Endothelial cell of umbilical vein (primary cell): ENCODE data around the gene LMO7. TPM values are rescaled to one million over a fixed set of nuclear protein-coding genes. Genes with fewer than 3 reads are reported as not detected.

Source experiments
- BruUV-seq: library from RNA; stranded (reverse); fragments of 400-500 nt; replicated peaks from 2 replicates; lab custom pipeline; 2021; lab: Mats Ljungman, UMichigan
- CTCF ChIA-PET: fragments of 300-600, 350-600 bp; sonication (Branson Sonifier 250); formaldehyde crosslinking; loops from one replicate; lab custom pipeline; 2021; ENCODE audit warnings: antibody characterized with exemption, inconsistent platforms; lab: Charles Lee
- POLR2A ChIA-PET: fragments of 300-600, 350-600 bp; sonication (Branson Sonifier 250); formaldehyde crosslinking; loops from one replicate; lab custom pipeline; 2021; ENCODE audit warnings: antibody characterized with exemption, inconsistent platforms; lab: Charles Lee
- DNase-seq: peaks from one replicate; pipeline ENCODE4 v3.0.0-alpha.2; 2011; ENCODE audit warnings: low read depth, low spot score
- FAIRE-seq: peaks from 2 replicates; lab custom pipeline; 2011; peaks lifted over from hg19 to GRCh38; lab: Jason Lieb, UNC
- H2AFZ ChIP-seq: 2 replicates; pipeline ENCODE4 v1.6.0; 2012; ENCODE audit warnings: low read depth, low read length, control low read depth, inconsistent platforms
- H3K27ac ChIP-seq: 2 replicates; pipeline ENCODE4 v1.5.1; 2011; ENCODE audit warnings: low read depth, mild to moderate bottlenecking, control low read depth, low read length, moderate library complexity; ENCODE audit not compliant: insufficient read depth
- H3K27me3 ChIP-seq, 2 experiments: 2 replicates each; pipeline versions ENCODE4 v1.6.0 to v1.6.1; 2011; ENCODE audit warnings: low read length in 2 of 2, mixed read lengths in 1 of 2; ENCODE audit not compliant: control insufficient read depth in 2 of 2, insufficient read depth in 2 of 2
- H3K36me3 ChIP-seq, 2 experiments: 2 replicates in 1 of 2; 3 replicates in 1 of 2; pipeline ENCODE4 v1.5.1; 2011; ENCODE audit warnings: low read length in 2 of 2, mild to moderate bottlenecking in 1 of 2, moderate library complexity in 1 of 2; ENCODE audit not compliant: control insufficient read depth in 2 of 2, insufficient read depth in 2 of 2; ENCODE audit errors: extremely low read depth in 1 of 2
- H3K4me1 ChIP-seq: 3 replicates; pipeline ENCODE4 v1.5.1; 2011; ENCODE audit warnings: mild to moderate bottlenecking, low read length; ENCODE audit not compliant: control insufficient read depth, insufficient read depth; ENCODE audit errors: extremely low read depth
- H3K4me2 ChIP-seq: 2 replicates; pipeline ENCODE4 v1.6.1; 2011; ENCODE audit warnings: low read length, control low read depth, mixed read lengths; ENCODE audit not compliant: insufficient read depth
- H3K4me3 ChIP-seq, 3 experiments: fragments of 200-600 bp in 1 of 3; sonication (generic), shearing (Covaris generic) in 1 of 3; replicated peaks in 1 of 3; 2 replicates each; pipeline ENCODE4 v1.5.1; 2011 to 2016; ENCODE audit warnings: control low read depth in 3 of 3, low read length in 3 of 3, mild to moderate bottlenecking in 2 of 3, inconsistent platforms in 1 of 3, low read depth in 1 of 3, moderate library complexity in 1 of 3; ENCODE audit not compliant: insufficient read depth in 1 of 3
- H3K79me2 ChIP-seq: 2 replicates; pipeline ENCODE4 v1.6.0; 2012; ENCODE audit warnings: low read length, inconsistent platforms; ENCODE audit not compliant: control insufficient read depth, insufficient read depth
- H3K9ac ChIP-seq: replicated peaks from 2 replicates; pipeline ENCODE3; 2011; ENCODE audit warnings: low read length, control low read depth; ENCODE audit not compliant: insufficient read depth; ENCODE audit errors: extremely low read depth
- H3K9me1 ChIP-seq: replicated peaks from 3 replicates; pipeline ENCODE4 v1.6.0; 2011; ENCODE audit warnings: mild to moderate bottlenecking, low read length; ENCODE audit not compliant: control insufficient read depth, insufficient read depth; ENCODE audit errors: extremely low read depth
- H3K9me3 ChIP-seq: replicated peaks from 2 replicates; pipeline ENCODE4 v1.5.1; 2012; ENCODE audit warnings: low read length, inconsistent platforms; ENCODE audit not compliant: control insufficient read depth, insufficient read depth
- H4K20me1 ChIP-seq: replicated peaks from 2 replicates; pipeline ENCODE3; 2011; ENCODE audit warnings: mild to moderate bottlenecking, low read length; ENCODE audit not compliant: control insufficient read depth, insufficient read depth; ENCODE audit errors: extremely low read depth
- EZH2 ChIP-seq: IDR thresholded peaks from 2 replicates; pipeline ENCODE4 v1.6.1; 2012; ENCODE audit warnings: borderline replicate concordance, low read depth, mild to moderate bottlenecking, moderate library complexity, low read length, inconsistent platforms; ENCODE audit not compliant: severe bottlenecking
- FOS ChIP-seq: IDR thresholded peaks from 2 replicates; pipeline ENCODE4 v1.6.1; 2011; ENCODE audit warnings: mild to moderate bottlenecking, low read length, moderate library complexity, borderline replicate concordance; ENCODE audit not compliant: insufficient read depth
- GATA2 ChIP-seq: IDR thresholded peaks from 2 replicates; pipeline ENCODE4 v1.7.0; 2011; ENCODE audit warnings: low read depth, mild to moderate bottlenecking, moderate library complexity, mixed read lengths, low read length; ENCODE audit not compliant: insufficient read length, insufficient read depth
- JUN ChIP-seq: IDR thresholded peaks from 2 replicates; pipeline ENCODE4 v1.6.1; 2011; ENCODE audit warnings: borderline replicate concordance, low read depth; ENCODE audit not compliant: insufficient read length, insufficient read depth
- MYC ChIP-seq: IDR thresholded peaks from one replicate; pipeline ENCODE4 v1.6.1; 2011; ENCODE audit warnings: mild to moderate bottlenecking, low read depth, low read length
- POLR2A ChIP-seq: IDR thresholded peaks from 2 replicates; pipeline ENCODE4 v1.6.1; 2012; ENCODE audit warnings: low read depth, mild to moderate bottlenecking, control low read depth, low read length
- POLR2AphosphoS5 ChIP-seq: IDR thresholded peaks from 2 replicates; pipeline ENCODE4 v1.6.1; 2012; ENCODE audit warnings: low read depth, mild to moderate bottlenecking, control low read depth, low read length, moderate library complexity; ENCODE audit not compliant: insufficient read depth
- dilution Hi-C: fragments of 300-500 bp; cut with MboI; formaldehyde crosslinking; loops from one replicate; pipeline ENCODE4 v1.15.0; 2019; ENCODE audit warnings: low sequenced_read_pairs; ENCODE audit not compliant: extremely low pct_ligation_motif_present
- intact Hi-C: fragments of 100-400 bp; cut with micrococcal nuclease; formaldehyde crosslinking; loops from one replicate; pipeline ENCODE4 v1.10.0; 2022
- polyA plus RNA-seq, 4 experiments: library from polyadenylated mRNA; depleted of rRNA in 3 of 4; stranded (reverse) in 3 of 4; unstranded in 1 of 4; fragments of >200 nt; gene quantifications; 2 replicates each; pipeline versions ENCODE4 v1.2.1 to v1.2.3, GENCODE V29; 2011 to 2012; ENCODE audit warnings: missing spikeins in 1 of 4
- total RNA-seq: library from RNA; stranded (reverse); gene quantifications from 2 replicates; pipeline ENCODE4 v1.2.3, GENCODE V29; 2021
- TF ChIP-seq, protein P1 (sequence below): IDR thresholded peaks from 2 replicates; pipeline ENCODE4 v1.6.1; 2011; ENCODE audit not compliant: insufficient read depth, insufficient read length
- TF ChIP-seq, protein P2 (sequence below), 2 donors: IDR thresholded peaks; 1 replicate in 1 of 2; 2 replicates in 1 of 2; pipeline ENCODE4 v1.5.1; 2011; ENCODE audit warnings: low read length in 2 of 2, mild to moderate bottlenecking in 2 of 2, moderate library complexity in 2 of 2, control low read depth in 1 of 2, inconsistent platforms in 1 of 2, low read depth in 1 of 2; ENCODE audit not compliant: insufficient read depth in 1 of 2; ENCODE audit errors: extremely low read depth in 1 of 2

LMO7 gene
- total and polyA plus RNA-seq, 2 donors (not counting 3 experiments of a cell fraction or from before 2014, with no cell fraction given) = 10.5 to 21.1 TPM

DNA sequence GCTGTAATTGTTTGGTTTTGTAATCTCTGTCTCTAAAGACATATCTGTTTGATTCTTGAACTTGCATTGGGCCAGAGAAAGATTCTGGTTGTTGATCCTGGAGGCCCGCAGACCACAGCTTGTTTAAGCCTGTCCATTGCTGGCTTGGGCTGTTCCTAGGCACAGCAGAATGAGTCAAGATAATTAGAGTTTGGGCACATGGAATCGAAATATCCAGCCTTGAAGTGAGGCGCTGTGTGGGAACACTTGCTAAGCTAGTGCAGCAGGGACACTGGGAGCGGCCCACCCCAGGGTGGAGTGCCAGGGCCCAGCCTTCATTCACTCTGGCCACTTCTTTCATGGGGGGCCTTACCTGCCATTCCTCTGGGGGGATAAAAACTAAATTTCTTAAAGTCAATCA lies 219.7 kb downstream of the LMO7 start:
- intact Hi-C loops = no loop called here
- TF ChIP-seq, protein P1, sequence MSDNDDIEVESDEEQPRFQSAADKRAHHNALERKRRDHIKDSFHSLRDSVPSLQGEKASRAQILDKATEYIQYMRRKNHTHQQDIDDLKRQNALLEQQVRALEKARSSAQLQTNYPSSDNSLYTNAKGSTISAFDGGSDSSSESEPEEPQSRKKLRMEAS = no peak
- TF ChIP-seq MYC (no peak), JUN (no peak), POLR2AphosphoS5 (no peak), POLR2A (no peak), GATA2 (no peak), FOS (no peak), EZH2 (no peak)
- TF ChIP-seq, protein P2, sequence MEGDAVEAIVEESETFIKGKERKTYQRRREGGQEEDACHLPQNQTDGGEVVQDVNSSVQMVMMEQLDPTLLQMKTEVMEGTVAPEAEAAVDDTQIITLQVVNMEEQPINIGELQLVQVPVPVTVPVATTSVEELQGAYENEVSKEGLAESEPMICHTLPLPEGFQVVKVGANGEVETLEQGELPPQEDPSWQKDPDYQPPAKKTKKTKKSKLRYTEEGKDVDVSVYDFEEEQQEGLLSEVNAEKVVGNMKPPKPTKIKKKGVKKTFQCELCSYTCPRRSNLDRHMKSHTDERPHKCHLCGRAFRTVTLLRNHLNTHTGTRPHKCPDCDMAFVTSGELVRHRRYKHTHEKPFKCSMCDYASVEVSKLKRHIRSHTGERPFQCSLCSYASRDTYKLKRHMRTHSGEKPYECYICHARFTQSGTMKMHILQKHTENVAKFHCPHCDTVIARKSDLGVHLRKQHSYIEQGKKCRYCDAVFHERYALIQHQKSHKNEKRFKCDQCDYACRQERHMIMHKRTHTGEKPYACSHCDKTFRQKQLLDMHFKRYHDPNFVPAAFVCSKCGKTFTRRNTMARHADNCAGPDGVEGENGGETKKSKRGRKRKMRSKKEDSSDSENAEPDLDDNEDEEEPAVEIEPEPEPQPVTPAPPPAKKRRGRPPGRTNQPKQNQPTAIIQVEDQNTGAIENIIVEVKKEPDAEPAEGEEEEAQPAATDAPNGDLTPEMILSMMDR (IDR thresholded peaks at IDR 0.05; ENCODE audit: extremely low read depth in 1 of 2, insufficient read depth in 1 of 2, low read depth in 1 of 2, low read length in 2 of 2) = no peak
- H3K27me3 ChIP-seq = no peaks in the 10 kb centered on the region
- no peaks in the 10 kb centered on the region for H3K9me3 ChIP-seq
- no peak overlapping the region for H3K4me3 ChIP-seq
- DNase-seq (no peak), FAIRE-seq (no peak)
- H4K20me1 ChIP-seq = no peaks in the 10 kb centered on the region
- H3K27ac ChIP-seq = no peak overlapping the region
- H2AFZ ChIP-seq = no peak overlapping the region
- CTCF ChIA-PET = interaction anchor here (0.8 to 2.3 kb wide), 7 partner anchors 10 to 168 kb away, joined by 3 to 9 read pairs (median 5); no protein-coding TSS in a partner anchor
- BruUV-seq = no TSS peak
- no peaks in the 10 kb centered on the region for H3K36me3 ChIP-seq
- no peak overlapping the region for H3K9ac ChIP-seq
- no peaks in the 10 kb centered on the region for H3K79me2 ChIP-seq
- POLR2A ChIA-PET = no interaction called here
- dilution Hi-C loops = no loop called here
- no peaks in the 10 kb centered on the region for H3K4me1 ChIP-seq
- no peaks in the 10 kb centered on the region for H3K9me1 ChIP-seq
- H3K4me2 ChIP-seq = no peak overlapping the region
